K562 (cell line): ENCODE measurements around the gene MAST3. TPM values are rescaled to one million over a fixed set of nuclear protein-coding genes. Genes with fewer than 3 reads are reported as not detected.
A peak's percentile ranks its signal among the peaks of the same experiment; 100 is the strongest.

Experiments
- ATAC-seq: fragments of 200-7000 bp; cut with Tn5 transposase; 3 replicates; pipeline ENCODE4 v1.9.1; 2020; ENCODE audit warnings: moderate library complexity
- BruUV-seq: library from RNA; stranded (reverse); fragments of 400-500 nt; replicated peaks from 2 replicates; lab custom pipeline; 2021; lab: Mats Ljungman, UMichigan
- CTCF ChIA-PET: fragments of 300-600 bp; formaldehyde crosslinking; extraction: SDS; loops from one replicate; lab custom pipeline; 2021; ENCODE audit warnings: low intra/inter-chr PET ratio; lab: Yijun Ruan, JAX
- POLR2A ChIA-PET: fragments of 300-600, 350-650 bp; sonication (Branson Sonifier 250); formaldehyde crosslinking; extraction: SDS; loops from one replicate; lab custom pipeline; 2021; ENCODE audit warnings: antibody characterized with exemption, inconsistent platforms; lab: Yijun Ruan, JAX
- DNase-seq, 4 experiments: peaks; one replicate each; pipeline versions ENCODE4 v3.0.0 to v3.0.0-alpha.2; 2011 to 2018; ENCODE audit warnings: low spot score in 3 of 4, mixed read lengths in 3 of 4; ENCODE audit errors: extremely low read depth in 1 of 4
- FAIRE-seq: peaks from 2 replicates; lab custom pipeline; 2011; peaks lifted over from hg19 to GRCh38; lab: Jason Lieb, UNC
- H2AFZ ChIP-seq: 2 replicates; pipeline ENCODE4 v1.6.0; 2011; ENCODE audit warnings: low read depth, low read length, control low read depth, inconsistent platforms
- H3K27ac ChIP-seq: fragments of 200-600 bp; 3 replicates; pipeline ENCODE4 v1.8.0; 2011; ENCODE audit warnings: low read depth, mild to moderate bottlenecking, control low read depth, inconsistent platforms, low read length, moderate library complexity, mixed read lengths; ENCODE audit errors: extremely low read depth
- H3K27me3 ChIP-seq, 2 experiments: fragments of 300-600 bp in 1 of 2; 2 replicates in 1 of 2; 3 replicates in 1 of 2; pipeline versions ENCODE4 v1.6.0 to v1.8.0; 2011; ENCODE audit warnings: inconsistent platforms in 2 of 2, low read length in 2 of 2, mild to moderate bottlenecking in 1 of 2, mixed read lengths in 1 of 2, moderate library complexity in 1 of 2; ENCODE audit not compliant: control insufficient read depth in 2 of 2, insufficient read depth in 2 of 2
- H3K36me3 ChIP-seq: fragments of 300-600 bp; 3 replicates; pipeline ENCODE4 v1.8.0; 2011; ENCODE audit warnings: mild to moderate bottlenecking, low read length, inconsistent platforms; ENCODE audit not compliant: control insufficient read depth, insufficient read depth
- H3K4me1 ChIP-seq, 2 experiments: fragments of 200-600 bp in 1 of 2; replicated peaks in 1 of 2; 2 replicates in 1 of 2; 3 replicates in 1 of 2; pipeline versions ENCODE4 v1.5.1 to v1.8.0; 2011; ENCODE audit warnings: inconsistent platforms in 2 of 2, low read length in 2 of 2, mild to moderate bottlenecking in 1 of 2, mixed read lengths in 1 of 2, moderate library complexity in 1 of 2; ENCODE audit not compliant: control insufficient read depth in 2 of 2, insufficient read depth in 2 of 2
- H3K4me2 ChIP-seq: 2 replicates; pipeline ENCODE4 v1.6.1; 2011; ENCODE audit warnings: low read length, control low read depth, inconsistent platforms, mixed read lengths; ENCODE audit not compliant: insufficient read depth
- H3K4me3 ChIP-seq: fragments of 200-600 bp; sonication (generic), shearing (Covaris generic); 2 replicates; pipeline ENCODE4 v1.5.1; 2016; ENCODE audit warnings: control low read depth, inconsistent platforms
- H3K79me2 ChIP-seq: fragments of 200-600 bp; 3 replicates; pipeline ENCODE4 v1.8.0; 2011; ENCODE audit warnings: low read length, inconsistent platforms; ENCODE audit not compliant: control insufficient read depth, insufficient read depth
- H3K9ac ChIP-seq, 2 experiments: 2 replicates each; pipeline versions ENCODE4 v1.6.0 to v1.6.1; 2011; ENCODE audit warnings: low read depth in 2 of 2, low read length in 2 of 2, control low read depth in 1 of 2, inconsistent platforms in 1 of 2, mild to moderate bottlenecking in 1 of 2, mixed read lengths in 1 of 2; ENCODE audit not compliant: insufficient read depth in 1 of 2
- H3K9me1 ChIP-seq: one replicate; pipeline ENCODE4 v1.6.0; 2011; ENCODE audit warnings: inconsistent platforms, mild to moderate bottlenecking, low read length, moderate library complexity; ENCODE audit not compliant: control insufficient read depth, insufficient read depth
- H3K9me3 ChIP-seq: replicated peaks from 2 replicates; pipeline ENCODE4 v1.5.1; 2011; ENCODE audit warnings: low read depth, low read length, inconsistent platforms; ENCODE audit not compliant: control insufficient read depth, insufficient read depth
- H4K20me1 ChIP-seq: replicated peaks from 2 replicates; pipeline ENCODE4 v1.6.1; 2011; ENCODE audit warnings: low read length, inconsistent platforms, mixed read lengths; ENCODE audit not compliant: control insufficient read depth, insufficient read depth
- ADNP ChIP-seq: fragments of 200-800 bp; sonication (Bioruptor generic); IDR thresholded peaks from 2 replicates; pipeline ENCODE4 v1.6.1; 2016; ENCODE audit warnings: missing genetic modification characterization, missing compliant biosample characterization
- BCOR ChIP-seq: fragments of 450-650 bp; IDR thresholded peaks from 2 replicates; pipeline ENCODE4 v1.6.1; 2016
- CHD4 ChIP-seq: fragments of 200-600 bp; sonication (generic); IDR thresholded peaks from 3 replicates; pipeline ENCODE4 v1.6.1; 2012; ENCODE audit warnings: low read depth, mild to moderate bottlenecking, mixed read lengths, low read length, inconsistent platforms; ENCODE audit not compliant: insufficient read depth, insufficient replicate concordance, poor library complexity, severe bottlenecking
- CTCFL ChIP-seq: IDR thresholded peaks from 2 replicates; pipeline ENCODE4 v1.6.1; 2011; ENCODE audit warnings: borderline replicate concordance, low read depth, mild to moderate bottlenecking, moderate library complexity, low read length; ENCODE audit not compliant: insufficient read depth, poor library complexity, severe bottlenecking
- HDAC1 ChIP-seq, 2 experiments: fragments of 450-650 bp; IDR thresholded peaks; 2 replicates each; pipeline ENCODE4 v1.6.1; 2016 to 2017; ENCODE audit warnings: inconsistent platforms in 1 of 2, mild to moderate bottlenecking in 1 of 2, moderate library complexity in 1 of 2
- HDAC2 ChIP-seq: fragments of 450-650 bp; IDR thresholded peaks from 2 replicates; pipeline ENCODE4 v1.6.1; 2016; ENCODE audit warnings: mild to moderate bottlenecking
- KDM1A ChIP-seq, 2 experiments: fragments of 450-650 bp; IDR thresholded peaks; 2 replicates each; pipeline ENCODE4 v1.6.1; 2016; ENCODE audit warnings: mild to moderate bottlenecking in 2 of 2
- RBM25 ChIP-seq: fragments of 200-400 bp; formaldehyde crosslinking; IDR thresholded peaks from 2 replicates; pipeline ENCODE4 v1.6.1; 2018; ENCODE audit warnings: low read length, low read depth, moderate library complexity; ENCODE audit not compliant: severe bottlenecking
- RCOR1 ChIP-seq, 2 experiments: IDR thresholded peaks; 2 replicates each; pipeline ENCODE4 v1.6.1; 2012; ENCODE audit warnings: low read depth in 2 of 2, low read length in 2 of 2, borderline replicate concordance in 1 of 2, improper control_type of control experiment in 1 of 2
- SMARCA5 ChIP-seq: fragments of 450-650 bp; IDR thresholded peaks from 2 replicates; pipeline ENCODE4 v1.6.1; 2016
- SOX6 ChIP-seq: fragments of 450-650 bp; IDR thresholded peaks from 2 replicates; pipeline ENCODE4 v1.6.1; 2014; ENCODE audit warnings: mild to moderate bottlenecking
- ZFP36 ChIP-seq: fragments of 150-350 bp; IDR thresholded peaks from 2 replicates; pipeline ENCODE4 v1.6.1; 2018; ENCODE audit warnings: low read length, low read depth; ENCODE audit not compliant: partially characterized antibody
- WGBS: fragments of 100-300 bp; shearing (Covaris generic); methylation state at CpG from one replicate; pipeline ENCODE4 v1.1.6; 2016; ENCODE audit warnings: low coverage, mixed read lengths; ENCODE audit not compliant: insufficient coverage; ENCODE audit errors: missing lambda C conversion rate; 5-methylcytosine and 5-hydroxymethylcytosine counted together
- in situ Hi-C: fragments of 300-500 bp; cut with MboI; formaldehyde crosslinking; loops from 4 replicates; pipeline ENCODE4 v1.15.0; 2018; ENCODE audit warnings: inconsistent platforms, mixed read lengths
- intact Hi-C: fragments of 100-400 bp; cut with micrococcal nuclease; formaldehyde crosslinking; loops from 2 replicates; pipeline ENCODE4 v1.14.2; 2022
- polyA plus RNA-seq, 8 experiments: library from polyadenylated mRNA; depleted of rRNA in 4 of 8; stranded (reverse) in 5 of 8; unstranded in 3 of 8; fragments of >200 nt; fragmentation: Nextera tagmentation in 2 of 8; fragmentation: Illumina TruSeq in 1 of 8; extraction: Ambion mirVana in 2 of 8; extraction: Trizol in 1 of 8; gene quantifications; 2 replicates each; pipeline versions ENCODE4 v1.2.1 to v1.2.3, GENCODE V29; 2011 to 2014; ENCODE audit warnings: inconsistent platforms in 1 of 8, missing spikeins in 1 of 8
- total RNA-seq, 7 experiments: library from RNA; depleted of rRNA in 6 of 7; stranded (reverse); fragments of >200 nt in 6 of 7; fragmentation: Illumina TruSeq in 2 of 7; extraction: Trizol in 2 of 7; gene quantifications; 2 replicates each; pipeline versions ENCODE4 v1.2.1 to v1.2.3, GENCODE V29; 2011 to 2021; ENCODE audit warnings: low replicate concordance in 1 of 7
- TF ChIP-seq, protein P1 (sequence below), 3 experiments: fragments of 200-800 bp in 1 of 3; sonication (Bioruptor generic) in 1 of 3; sonication (generic) in 1 of 3; formaldehyde crosslinking in 1 of 3; IDR thresholded peaks; 2 replicates each; pipeline versions ENCODE4 v1.6.1 to v1.8.0; 2016 to 2022; ENCODE audit warnings: mild to moderate bottlenecking in 2 of 3, missing compliant biosample characterization in 2 of 3, missing genetic modification characterization in 2 of 3, missing genetic modification reagents in 1 of 3
- TF ChIP-seq, protein P2 (sequence below): fragments of 250-450 bp; sonication (Bioruptor Pico); IDR thresholded peaks from 2 replicates; pipeline ENCODE4 v1.4.0; 2020; ENCODE audit warnings: mild to moderate bottlenecking

The MAST3 gene
- total and polyA plus RNA-seq, 9 of the 15 experiments (the other 6 are each of a cell fraction or from before 2014, with no cell fraction given), result 0.94 to 9.9 (median 2.4) TPM

DNA sequence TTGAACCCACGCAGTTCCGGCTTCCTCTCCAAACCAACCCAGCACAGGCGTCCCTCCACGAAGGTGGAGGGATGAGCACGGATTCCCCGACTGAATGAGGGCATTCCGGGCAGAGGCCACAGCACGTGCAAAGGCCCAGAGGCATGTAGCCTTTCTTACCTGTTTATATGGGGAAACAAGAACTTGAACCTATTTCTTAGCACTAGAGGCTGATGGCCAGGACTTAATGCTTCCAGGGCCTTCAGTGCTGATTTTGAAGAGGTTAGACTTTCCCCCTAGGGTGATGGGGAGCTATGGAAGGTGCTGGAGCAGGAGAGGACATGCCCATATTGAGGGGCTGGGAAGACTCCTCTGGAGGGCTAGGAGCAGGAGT lies 2.0 kb downstream of the MAST3 start:
- WGBS, result 78% methylated on average over 7 of the region's 8 CpGs
- Histone ChIP-seq H4K20me1 (no peaks in the 10 kb centered on the region), H3K9me1 (no peaks in the 10 kb centered on the region), H3K36me3 (no peaks in the 10 kb centered on the region), H2AFZ (no peak overlapping the region), H3K27ac (no peak overlapping the region), H3K9me3 (no peaks in the 10 kb centered on the region), H3K79me2 (peaks cover 9% of the 10 kb centered on the region; the same call in 1 of the 3 replicates), H3K4me2 (no peak overlapping the region), H3K4me1 (peaks cover 14 to 45% of the 10 kb centered on the region in 2 experiments; a peak in 4 of 5 replicates), H3K27me3 (no peaks in the 10 kb centered on the region), H3K4me3 (no peak overlapping the region), H3K9ac (peak overlapping the region in 1 of 2 experiments; percentile 57; a peak in 1 of 4 replicates)
- intact Hi-C loops (no loop called here), in situ Hi-C loops (loop anchor here (10.0 kb wide), 1 partner anchor 315 kb away; the partner anchor contains the start of gene SSBP4)
- FAIRE-seq (peak; percentile 72), DNase-seq (no peak), ATAC-seq (no peak)
- ChIA-PET CTCF (no interaction called here), POLR2A (interaction anchor here (0.6 kb wide), 1 partner anchor 345 kb away, joined by 3 read pairs; no protein-coding TSS in a partner anchor)
- TSS peak; percentile 61 for BruUV-seq
- TF ChIP-seq RBM25 (peak; percentile 92), SOX6 (no peak), CHD4 (peak; percentile 65), ADNP (tag) (0 out of 2 replicates have a peak, but pooled peaks have one; percentile 30), RCOR1 (IDR thresholded peaks at IDR 0.05; ENCODE audit: borderline replicate concordance in 1 of 2, low read depth in 2 of 2, low read length in 2 of 2) (0 out of 4 replicates have a peak, but pooled peaks of 1 of the 2 experiments have one; percentile 23), HDAC2 (peak; percentile 57; the same call in 1 of the 2 replicates), KDM1A (IDR thresholded peaks at IDR 0.05) (peak; percentile 71 to 80), SMARCA5 (peak; percentile 86), BCOR (peak; percentile 92), CTCFL (no peak), ZFP36 (peak; percentile 74), HDAC1 (IDR thresholded peaks at IDR 0.05) (peak in 1 of 2 experiments; percentile 17; a peak in 1 of 4 replicates)
- TF ChIP-seq, protein P1, sequence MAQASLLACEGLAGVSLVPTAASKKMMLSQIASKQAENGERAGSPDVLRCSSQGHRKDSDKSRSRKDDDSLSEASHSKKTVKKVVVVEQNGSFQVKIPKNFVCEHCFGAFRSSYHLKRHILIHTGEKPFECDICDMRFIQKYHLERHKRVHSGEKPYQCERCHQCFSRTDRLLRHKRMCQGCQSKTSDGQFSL (CRISPR knock-in tag; IDR thresholded peaks at IDR 0.05), result no peak; the same call in 1 of the 2 replicates
- TF ChIP-seq, protein P1 (tag; IDR thresholded peaks at IDR 0.05), result 0 out of 4 replicates have a peak, but pooled peaks of 1 of the 2 experiments have one; percentile 1
- TF ChIP-seq, protein P2, sequence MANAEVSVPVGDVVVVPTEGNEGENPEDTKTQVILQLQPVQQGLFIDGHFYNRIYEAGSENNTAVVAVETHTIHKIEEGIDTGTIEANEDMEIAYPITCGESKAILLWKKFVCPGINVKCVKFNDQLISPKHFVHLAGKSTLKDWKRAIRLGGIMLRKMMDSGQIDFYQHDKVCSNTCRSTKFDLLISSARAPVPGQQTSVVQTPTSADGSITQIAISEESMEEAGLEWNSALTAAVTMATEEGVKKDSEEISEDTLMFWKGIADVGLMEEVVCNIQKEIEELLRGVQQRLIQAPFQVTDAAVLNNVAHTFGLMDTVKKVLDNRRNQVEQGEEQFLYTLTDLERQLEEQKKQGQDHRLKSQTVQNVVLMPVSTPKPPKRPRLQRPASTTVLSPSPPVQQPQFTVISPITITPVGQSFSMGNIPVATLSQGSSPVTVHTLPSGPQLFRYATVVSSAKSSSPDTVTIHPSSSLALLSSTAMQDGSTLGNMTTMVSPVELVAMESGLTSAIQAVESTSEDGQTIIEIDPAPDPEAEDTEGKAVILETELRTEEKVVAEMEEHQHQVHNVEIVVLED (CRISPR knock-in tag), result no peak
